Fibroblast of lung (primary cell): ENCODE results near the gene IER5L. TPM values are rescaled to one million over a fixed set of nuclear protein-coding genes. Genes with fewer than 3 reads are reported as not detected.

Experiments used
- DNase-seq, 2 donors: peaks; one replicate each; pipeline versions ENCODE4 v3.0.0 to v3.0.0-alpha.2; 2010; ENCODE audit warnings: low read depth in 2 of 2
- H2AFZ ChIP-seq: 2 replicates; pipeline ENCODE4 v1.5.1; 2012; ENCODE audit warnings: low read length, control low read depth, inconsistent platforms
- H3K27ac ChIP-seq: 2 replicates; pipeline ENCODE4 v1.5.1; 2011; ENCODE audit warnings: low read length, control low read depth; ENCODE audit not compliant: insufficient read depth
- H3K27me3 ChIP-seq: 2 replicates; pipeline ENCODE4 v1.5.1; 2011; ENCODE audit warnings: mild to moderate bottlenecking, low read length; ENCODE audit not compliant: control insufficient read depth, insufficient read depth
- H3K36me3 ChIP-seq: 2 replicates; pipeline ENCODE4 v1.5.1; 2011; ENCODE audit warnings: low read length; ENCODE audit not compliant: control insufficient read depth, insufficient read depth
- H3K4me1 ChIP-seq: 2 replicates; pipeline ENCODE4 v1.5.1; 2011; ENCODE audit warnings: low read length; ENCODE audit not compliant: control insufficient read depth, insufficient read depth; ENCODE audit errors: extremely low read depth
- H3K4me2 ChIP-seq: 2 replicates; pipeline ENCODE4 v1.5.1; 2011; ENCODE audit warnings: low read length, control low read depth; ENCODE audit not compliant: insufficient read depth; ENCODE audit errors: extremely low read depth
- H3K4me3 ChIP-seq, 4 experiments: fragments of 200-600 bp in 1 of 4; sonication (generic) in 1 of 4; replicated peaks in 1 of 4; 2 replicates each; pipeline ENCODE4 v1.5.1; 2011 to 2016; ENCODE audit warnings: low read length in 4 of 4, low read depth in 3 of 4, mild to moderate bottlenecking in 3 of 4, control low read depth in 2 of 4, inconsistent platforms in 1 of 4, mixed read lengths in 1 of 4; ENCODE audit not compliant: insufficient read depth in 1 of 4; ENCODE audit errors: control extremely low read depth in 1 of 4
- H3K79me2 ChIP-seq: 2 replicates; pipeline ENCODE4 v1.5.1; 2012; ENCODE audit warnings: mild to moderate bottlenecking, low read length, inconsistent platforms; ENCODE audit not compliant: control insufficient read depth, insufficient read depth
- H3K9ac ChIP-seq: 2 replicates; pipeline ENCODE4 v1.5.1; 2011; ENCODE audit warnings: mild to moderate bottlenecking, low read length, control low read depth; ENCODE audit not compliant: insufficient read depth
- H3K9me3 ChIP-seq: 2 replicates; pipeline ENCODE4 v1.5.1; 2012; ENCODE audit warnings: low read depth, low read length; ENCODE audit not compliant: control insufficient read depth, insufficient read depth
- H4K20me1 ChIP-seq: 2 replicates; pipeline ENCODE4 v1.5.1; 2011; ENCODE audit warnings: low read length; ENCODE audit not compliant: control insufficient read depth, insufficient read depth; ENCODE audit errors: extremely low read depth
- CTCF ChIP-seq, 2 donors: IDR thresholded peaks in 1 of 2; conservative IDR thresholded peaks in 1 of 2; 1 replicate in 1 of 2; 2 replicates in 1 of 2; pipeline ENCODE4 v1.5.1; 2011 to 2012; ENCODE audit warnings: low read length in 2 of 2, control low read depth in 1 of 2, inconsistent platforms in 1 of 2, low read depth in 1 of 2, mild to moderate bottlenecking in 1 of 2
- EZH2 ChIP-seq: IDR thresholded peaks from 2 replicates; pipeline ENCODE4 v1.5.1; 2012; ENCODE audit warnings: low read length, control low read depth, mild to moderate bottlenecking; ENCODE audit errors: missing control alignments
- polyA plus RNA-seq, 2 donors: library from polyadenylated mRNA; depleted of rRNA in 1 of 2; stranded (reverse) in 1 of 2; unstranded in 1 of 2; fragments of >200 nt; gene quantifications; 2 replicates each; pipeline ENCODE4 v1.2.1, GENCODE V29; 2011 to 2012; ENCODE audit warnings: missing spikeins in 1 of 2
- total RNA-seq: library from RNA; depleted of rRNA; stranded (reverse); fragments of >200 nt; gene quantifications from 2 replicates; pipeline ENCODE4 v1.2.1, GENCODE V29; 2014

IER5L gene
- total and polyA plus RNA-seq, 2 donors (not counting 1 experiment from before 2014, with no cell fraction given), result 9.2 to 71.5 TPM

GRCh38 chr9:129173296-129174101 lies 4.6 kb downstream of the IER5L start:
- H3K4me1 ChIP-seq, result peaks cover 19% of the 10 kb centered on the region
- H3K4me3 ChIP-seq, result peak overlapping the region in 3 of 4 experiments; percentile 4 to 96 (median 67)
- peak overlapping the region; percentile 93 for H3K27ac ChIP-seq
- H3K79me2 ChIP-seq, result peaks cover 21% of the 10 kb centered on the region
- no peaks in the 10 kb centered on the region for H3K9me3 ChIP-seq
- peak overlapping the region; percentile 83 for H3K4me2 ChIP-seq
- H4K20me1 ChIP-seq, result no peaks in the 10 kb centered on the region
- DNase-seq, result peak in 1 of 2 donors; percentile 26
- no peaks in the 10 kb centered on the region for H3K36me3 ChIP-seq
- H3K9ac ChIP-seq, result peak overlapping the region; percentile 84
- TF ChIP-seq CTCF (conservative IDR thresholded peaks at IDR 0.05 in 1 of 2, IDR thresholded peaks at IDR 0.05 in 1 of 2; ENCODE audit: low read depth in 1 of 2, low read length in 2 of 2), result no peak
- no peak for TF ChIP-seq EZH2
- H3K27me3 ChIP-seq, result no peaks in the 10 kb centered on the region
- H2AFZ ChIP-seq, result no peak overlapping the region

- peaks cover 19% of the 10 kb centered on the region for H3K79me2 ChIP-seq
- H3K4me2 ChIP-seq, result no peak overlapping the region
- H3K4me3 ChIP-seq, result no peak overlapping the region
- H2AFZ ChIP-seq, result no peak overlapping the region
- H3K36me3 ChIP-seq, result no peaks in the 10 kb centered on the region
- no peaks in the 10 kb centered on the region for H3K27me3 ChIP-seq
- H3K9ac ChIP-seq, result no peak overlapping the region
- H3K9me3 ChIP-seq, result no peaks in the 10 kb centered on the region
- peaks cover 22% of the 10 kb centered on the region for H3K4me1 ChIP-seq
- H3K27ac ChIP-seq, result no peak overlapping the region
- TF ChIP-seq EZH2 (no peak), CTCF (conservative IDR thresholded peaks at IDR 0.05 in 1 of 2, IDR thresholded peaks at IDR 0.05 in 1 of 2; ENCODE audit: low read depth in 1 of 2, low read length in 2 of 2) (no peak)
- H4K20me1 ChIP-seq, result no peaks in the 10 kb centered on the region
- DNase-seq, result no peak
These were observed 5.2 kb downstream of the IER5L start for GRCh38 chr9:129172816-129173215.

- no peak overlapping the region for H3K4me3 ChIP-seq
- no peak overlapping the region for H3K27ac ChIP-seq
- H3K79me2 ChIP-seq, result peaks cover 15% of the 10 kb centered on the region
- H3K4me2 ChIP-seq, result no peak overlapping the region
- H3K9me3 ChIP-seq, result no peaks in the 10 kb centered on the region
- no peak overlapping the region for H2AFZ ChIP-seq
- H3K27me3 ChIP-seq, result no peaks in the 10 kb centered on the region
- no peak for DNase-seq
- no peak for TF ChIP-seq CTCF (conservative IDR thresholded peaks at IDR 0.05 in 1 of 2, IDR thresholded peaks at IDR 0.05 in 1 of 2; ENCODE audit: low read depth in 1 of 2, low read length in 2 of 2)
- no peak for TF ChIP-seq EZH2
- H4K20me1 ChIP-seq, result no peaks in the 10 kb centered on the region
- no peak overlapping the region for H3K9ac ChIP-seq
- H3K36me3 ChIP-seq, result no peaks in the 10 kb centered on the region
- H3K4me1 ChIP-seq, result peaks cover 29% of the 10 kb centered on the region
These were observed 5.9 kb downstream of the IER5L start for GRCh38 chr9:129171993-129172751.
